Stimulated activated effector memory CD8-positive, alpha-beta T cell treated with anti-CD3 and anti-CD28 coated beads, Interleukin-12 subunit alpha, Interleukin-12 subunit beta, amount 100 ng/mL, for 72 hours (primary cell): ENCODE results near the gene ARHGEF1.
A peak's percentile ranks its signal among the peaks of the same experiment; 100 is the strongest.

Experiments used
- ATAC-seq: fragments of 150-1000 bp; cut with Tn5 transposase; 2 replicates; pipeline ENCODE4 v1.10.0; 2021
- DNase-seq, 2 donors: peaks; one replicate each; pipeline ENCODE4 v3.0.0; 2021 to 2022; ENCODE audit warnings: low spot score in 2 of 2
- H3K27ac Mint-ChIP-seq: one replicate; pipeline ENCODE4 v1.8.0; 2022; ENCODE audit warnings: mild to moderate bottlenecking, mixed read lengths
- H3K36me3 Mint-ChIP-seq: one replicate; pipeline ENCODE4 v1.8.0; 2022; ENCODE audit warnings: mild to moderate bottlenecking, mixed read lengths
- H3K4me1 Mint-ChIP-seq: one replicate; pipeline ENCODE4 v1.8.0; 2022; ENCODE audit warnings: mixed read lengths
- H3K4me3 Mint-ChIP-seq: one replicate; pipeline ENCODE4 v1.8.0; 2022; ENCODE audit warnings: mild to moderate bottlenecking, mixed read lengths
- H3K9me3 Mint-ChIP-seq: one replicate; pipeline ENCODE4 v1.8.0; 2022; ENCODE audit warnings: mixed read lengths

ARHGEF1 gene

GRCh38 chr19:41951686-41952172 is 68.7 kb downstream of the ARHGEF1 start:
- ATAC-seq (peak; percentile 83), DNase-seq (peak; percentile 94 to 97)
- Mint-ChIP-seq H3K4me1 (peaks cover 37% of the 10 kb centered on the region), H3K4me3 (peak overlapping the region; percentile 50), H3K27ac (peak overlapping the region; percentile 86), H3K36me3 (peaks cover 21% of the 10 kb centered on the region), H3K9me3 (no peaks in the 10 kb centered on the region)

GRCh38 chr19:41955521-41955920 is 72.5 kb downstream of the ARHGEF1 start:
- Mint-ChIP-seq H3K4me1 (peaks cover 41% of the 10 kb centered on the region), H3K4me3 (no peak overlapping the region)
- DNase-seq = no peak

GRCh38 chr19:41956621-41957020 is 73.6 kb downstream of the ARHGEF1 start:
- no peak overlapping the region for H3K4me3 Mint-ChIP-seq
- H3K4me1 Mint-ChIP-seq = peaks cover 38% of the 10 kb centered on the region
- H3K9me3 Mint-ChIP-seq = no peaks in the 10 kb centered on the region
- no peak overlapping the region for H3K27ac Mint-ChIP-seq
- ATAC-seq = no peak
- DNase-seq = no peak
- H3K36me3 Mint-ChIP-seq = peaks cover 20% of the 10 kb centered on the region

More at GRCh38 chr19:41955521-41955920, 72.5 kb downstream of the ARHGEF1 start:
- ATAC-seq = no peak
- Mint-ChIP-seq H3K36me3 (peaks cover 20% of the 10 kb centered on the region), H3K9me3 (no peaks in the 10 kb centered on the region), H3K27ac (no peak overlapping the region)
